ENCODE data around the gene NLK.
"Not testable (repeated sequence)": the region's sequence is repeated elsewhere in the genome, so short reads cannot be mapped to it uniquely, and the experiment has no call there.

Gene NLK

DNA sequence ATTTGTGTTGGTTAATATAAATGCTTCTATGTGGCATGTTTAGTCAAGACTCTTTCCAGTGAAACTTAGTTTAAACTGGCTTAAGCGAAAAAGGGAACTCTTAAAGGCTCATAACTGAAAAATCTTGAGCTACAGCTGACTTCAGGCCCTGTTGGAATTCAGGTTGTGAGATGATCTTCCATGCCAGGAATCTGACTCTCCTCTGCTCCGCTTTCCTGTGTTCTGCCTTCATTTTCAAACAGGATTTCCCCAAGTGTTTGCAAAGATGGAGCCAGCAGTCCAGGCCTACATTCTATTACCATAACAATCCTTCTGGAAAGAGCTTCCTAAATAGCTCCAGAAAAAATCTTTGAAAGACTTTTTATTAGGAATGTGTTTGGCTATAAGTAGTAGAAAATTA is 134.9 kb downstream of the NLK start:
- H3K27me3 ChIP-seq (replicated peaks; ENCODE audit: control insufficient read depth, insufficient read depth, low read length) = no peaks in the 10 kb centered on the region
- peaks cover 21% of the 10 kb centered on the region for H3K36me3 ChIP-seq (ENCODE audit: control insufficient read depth, insufficient read depth, low read length, severe bottlenecking)
- H3K4me3 ChIP-seq (ENCODE audit: low read length) = no peak overlapping the region
- no peaks in the 10 kb centered on the region for H3K9me3 ChIP-seq (ENCODE audit: control insufficient read depth, low read length)
- peaks cover 7% of the 10 kb centered on the region for H3K4me1 ChIP-seq (ENCODE audit: control insufficient read depth, insufficient read depth, low read length)
- no peak for DNase-seq (ENCODE audit: low read depth)
- no peak overlapping the region for H3K9ac ChIP-seq (ENCODE audit: low read length)

DNA sequence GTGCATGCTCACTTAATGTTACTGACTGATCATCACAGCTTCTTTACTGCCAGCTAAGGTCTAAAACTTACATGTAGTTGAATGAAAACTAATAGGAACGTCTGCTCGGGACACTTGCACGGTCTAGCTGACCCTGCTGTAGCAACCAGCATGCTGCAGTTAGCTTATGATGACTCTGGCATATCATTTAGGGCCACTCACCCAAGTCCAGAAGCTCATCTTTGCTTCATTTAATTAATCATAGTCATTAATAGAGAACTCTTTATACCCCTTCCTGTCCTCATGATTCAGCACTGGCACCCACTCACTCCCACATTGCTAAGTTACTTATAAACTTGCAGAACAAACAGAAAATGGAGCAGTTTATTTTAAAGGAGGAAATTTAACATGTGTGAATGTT is 136.3 kb downstream of the NLK start:
- Histone ChIP-seq H3K4me1 (ENCODE audit: control insufficient read depth, insufficient read depth, low read length) (peaks cover 7% of the 10 kb centered on the region), H3K36me3 (ENCODE audit: control insufficient read depth, insufficient read depth, low read length, severe bottlenecking) (peaks cover 14% of the 10 kb centered on the region), H3K4me3 (ENCODE audit: low read length) (no peak overlapping the region), H3K9ac (ENCODE audit: low read length) (no peak overlapping the region), H3K27me3 (replicated peaks; ENCODE audit: control insufficient read depth, insufficient read depth, low read length) (no peaks in the 10 kb centered on the region), H3K9me3 (ENCODE audit: control insufficient read depth, low read length) (no peaks in the 10 kb centered on the region)
- no peak for DNase-seq (ENCODE audit: low read depth)

- peak; percentile 58 for DNase-seq (ENCODE audit: low read depth)
- Histone ChIP-seq H3K9me3 (ENCODE audit: control insufficient read depth, low read length) (no peaks in the 10 kb centered on the region), H3K36me3 (ENCODE audit: control insufficient read depth, insufficient read depth, low read length, severe bottlenecking) (peaks cover 9% of the 10 kb centered on the region), H3K4me3 (ENCODE audit: low read length) (no peak overlapping the region), H3K27me3 (replicated peaks; ENCODE audit: control insufficient read depth, insufficient read depth, low read length) (no peaks in the 10 kb centered on the region), H3K4me1 (ENCODE audit: control insufficient read depth, insufficient read depth, low read length) (peaks cover 7% of the 10 kb centered on the region), H3K9ac (ENCODE audit: low read length) (no peak overlapping the region)
Measured at GRCh38 chr17:28180449-28180848, 138.0 kb downstream of the NLK start.

DNA sequence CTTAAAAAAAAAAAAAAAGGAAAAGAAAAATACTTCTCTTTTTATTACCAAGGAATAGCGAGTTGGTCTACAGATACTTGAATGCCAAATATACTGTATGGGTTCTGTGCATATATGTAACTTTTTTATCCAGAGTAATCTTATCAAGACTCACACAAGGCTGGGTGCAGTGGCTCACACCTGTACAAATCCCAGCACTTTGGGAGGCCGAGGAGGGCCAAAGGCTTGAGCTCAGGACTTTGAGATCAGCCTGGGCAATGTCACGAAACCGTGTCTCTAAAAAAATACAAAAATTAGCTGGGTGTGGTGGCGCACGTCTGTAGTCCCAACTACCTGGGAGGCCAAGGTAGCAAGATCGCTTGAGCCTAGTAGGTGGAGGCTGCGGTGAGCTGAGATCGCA is 139.1 kb downstream of the NLK start:
- H3K4me3 ChIP-seq (ENCODE audit: low read length) = no peak overlapping the region
- peaks cover 7% of the 10 kb centered on the region for H3K4me1 ChIP-seq (ENCODE audit: control insufficient read depth, insufficient read depth, low read length)
- no peak for DNase-seq (ENCODE audit: low read depth)

DNA sequence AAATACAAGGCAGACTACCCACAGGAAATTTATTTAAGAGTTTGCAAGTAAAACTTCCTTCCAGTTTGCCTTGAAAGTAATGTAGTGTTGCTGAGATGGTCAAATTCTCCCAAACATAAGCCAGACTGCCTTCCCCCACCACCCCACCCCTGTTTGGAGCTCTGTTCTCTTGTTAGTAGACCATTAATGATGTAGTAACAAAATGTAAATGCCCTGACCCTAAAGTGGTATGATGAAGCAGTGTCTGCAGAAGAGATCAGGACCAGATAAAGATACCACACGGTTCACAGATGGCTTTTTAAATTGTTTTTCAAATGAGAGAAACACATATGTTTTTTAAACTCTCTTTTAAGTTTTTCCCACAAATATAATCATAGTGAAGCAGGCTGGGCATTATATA is 140.1 kb downstream of the NLK start:
- no peak overlapping the region for H3K4me3 ChIP-seq (ENCODE audit: low read length)
- peaks cover 22% of the 10 kb centered on the region for H3K36me3 ChIP-seq (ENCODE audit: control insufficient read depth, insufficient read depth, low read length, severe bottlenecking)
- no peaks in the 10 kb centered on the region for H3K9me3 ChIP-seq (ENCODE audit: control insufficient read depth, low read length)
- peaks cover 7% of the 10 kb centered on the region for H3K4me1 ChIP-seq (ENCODE audit: control insufficient read depth, insufficient read depth, low read length)
- no peaks in the 10 kb centered on the region for H3K27me3 ChIP-seq (replicated peaks; ENCODE audit: control insufficient read depth, insufficient read depth, low read length)
- no peak overlapping the region for H3K9ac ChIP-seq (ENCODE audit: low read length)
- no peak for DNase-seq (ENCODE audit: low read depth)

More for the DNA sequence above, 139.1 kb downstream of the NLK start:
- no peaks in the 10 kb centered on the region for H3K27me3 ChIP-seq (replicated peaks; ENCODE audit: control insufficient read depth, insufficient read depth, low read length)
- H3K9me3 ChIP-seq (ENCODE audit: control insufficient read depth, low read length) = no peaks in the 10 kb centered on the region
- no peak overlapping the region for H3K9ac ChIP-seq (ENCODE audit: low read length)
- peaks cover 20% of the 10 kb centered on the region for H3K36me3 ChIP-seq (ENCODE audit: control insufficient read depth, insufficient read depth, low read length, severe bottlenecking)

- H3K4me3 ChIP-seq (ENCODE audit: low read length) = no peak overlapping the region
- H3K4me1 ChIP-seq (ENCODE audit: control insufficient read depth, insufficient read depth, low read length) = peaks cover 16% of the 10 kb centered on the region
- H3K9me3 ChIP-seq (ENCODE audit: control insufficient read depth, low read length) = no peaks in the 10 kb centered on the region
- no peaks in the 10 kb centered on the region for H3K27me3 ChIP-seq (replicated peaks; ENCODE audit: control insufficient read depth, insufficient read depth, low read length)
- H3K9ac ChIP-seq (ENCODE audit: low read length) = no peak overlapping the region
- DNase-seq (ENCODE audit: low read depth) = no peak
- H3K36me3 ChIP-seq (ENCODE audit: control insufficient read depth, insufficient read depth, low read length, severe bottlenecking) = peaks cover 28% of the 10 kb centered on the region
Measured at GRCh38 chr17:28185658-28186057, 143.2 kb downstream of the NLK start.

GRCh38 chr17:28186472-28186871 is 144.0 kb downstream of the NLK start:
- not testable (repeated sequence) for H3K4me3 ChIP-seq (ENCODE audit: low read length); H3K27me3 ChIP-seq (replicated peaks; ENCODE audit: control insufficient read depth, insufficient read depth, low read length); H3K9ac ChIP-seq (ENCODE audit: low read length); H3K9me3 ChIP-seq (ENCODE audit: control insufficient read depth, low read length); DNase-seq (ENCODE audit: low read depth)
- Histone ChIP-seq H3K4me1 (ENCODE audit: control insufficient read depth, insufficient read depth, low read length) (peaks cover 16% of the 10 kb centered on the region), H3K36me3 (ENCODE audit: control insufficient read depth, insufficient read depth, low read length, severe bottlenecking) (peaks cover 34% of the 10 kb centered on the region)

DNA sequence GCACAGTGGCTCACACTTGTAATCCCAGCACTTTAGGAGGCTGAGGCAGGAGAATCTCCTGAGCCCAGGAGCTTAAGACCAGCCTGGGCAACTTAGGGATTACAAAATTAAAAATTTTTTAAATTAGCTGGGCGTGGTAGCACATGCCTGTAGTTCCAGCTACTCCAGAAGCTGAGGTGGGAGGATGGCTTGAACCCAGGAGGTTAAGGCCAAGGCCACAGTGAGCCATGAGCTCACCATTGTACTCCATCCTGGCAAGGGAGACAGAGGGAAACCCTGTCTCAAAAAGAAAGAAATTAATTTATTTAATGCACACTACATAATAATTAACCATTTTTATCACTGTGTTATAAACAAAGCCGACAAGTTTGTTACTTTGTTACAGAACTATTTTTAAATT is 145.5 kb downstream of the NLK start:
- no peak overlapping the region for H3K9ac ChIP-seq (ENCODE audit: low read length)
- H3K4me1 ChIP-seq (ENCODE audit: control insufficient read depth, insufficient read depth, low read length) = peaks cover 16% of the 10 kb centered on the region
- no peaks in the 10 kb centered on the region for H3K27me3 ChIP-seq (replicated peaks; ENCODE audit: control insufficient read depth, insufficient read depth, low read length)
- peaks cover 47% of the 10 kb centered on the region for H3K36me3 ChIP-seq (ENCODE audit: control insufficient read depth, insufficient read depth, low read length, severe bottlenecking)
- DNase-seq (ENCODE audit: low read depth) = no peak
- no peaks in the 10 kb centered on the region for H3K9me3 ChIP-seq (ENCODE audit: control insufficient read depth, low read length)
- H3K4me3 ChIP-seq (ENCODE audit: low read length) = no peak overlapping the region

DNA sequence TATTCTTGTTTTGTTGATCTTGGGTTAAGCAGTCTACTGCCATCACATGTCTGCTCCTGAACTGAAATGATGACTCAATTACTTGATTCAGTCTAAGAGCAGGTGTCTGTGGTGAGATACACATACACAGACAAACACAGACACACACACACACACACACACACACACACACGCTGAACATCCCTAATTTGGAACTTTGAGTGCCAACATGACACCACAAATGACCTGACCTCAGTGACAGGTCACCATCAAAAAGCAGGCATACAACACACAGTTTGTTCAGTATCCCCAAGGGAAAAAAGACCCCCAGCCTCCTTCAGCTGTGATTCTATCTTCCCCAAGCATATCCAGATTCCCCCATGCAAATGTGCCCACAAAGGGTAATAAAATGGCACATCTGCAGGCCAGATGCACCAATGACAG is 146.4 kb downstream of the NLK start:
- Histone ChIP-seq H3K9me3 (ENCODE audit: control insufficient read depth, low read length) (no peaks in the 10 kb centered on the region), H3K36me3 (ENCODE audit: control insufficient read depth, insufficient read depth, low read length, severe bottlenecking) (peaks cover 48% of the 10 kb centered on the region), H3K9ac (ENCODE audit: low read length) (no peak overlapping the region), H3K4me1 (ENCODE audit: control insufficient read depth, insufficient read depth, low read length) (peaks cover 16% of the 10 kb centered on the region), H3K4me3 (ENCODE audit: low read length) (no peak overlapping the region), H3K27me3 (replicated peaks; ENCODE audit: control insufficient read depth, insufficient read depth, low read length) (no peaks in the 10 kb centered on the region)
- no peak for DNase-seq (ENCODE audit: low read depth)

GRCh38 chr17:28189667-28190066 is 147.2 kb downstream of the NLK start:
- Histone ChIP-seq H3K4me3 (ENCODE audit: low read length) (no peak overlapping the region), H3K9me3 (ENCODE audit: control insufficient read depth, low read length) (no peaks in the 10 kb centered on the region), H3K4me1 (ENCODE audit: control insufficient read depth, insufficient read depth, low read length) (peaks cover 16% of the 10 kb centered on the region), H3K9ac (ENCODE audit: low read length) (peak overlapping the region; percentile 11), H3K36me3 (ENCODE audit: control insufficient read depth, insufficient read depth, low read length, severe bottlenecking) (peaks cover 52% of the 10 kb centered on the region), H3K27me3 (replicated peaks; ENCODE audit: control insufficient read depth, insufficient read depth, low read length) (no peaks in the 10 kb centered on the region)
- DNase-seq (ENCODE audit: low read depth) = no peak

DNA sequence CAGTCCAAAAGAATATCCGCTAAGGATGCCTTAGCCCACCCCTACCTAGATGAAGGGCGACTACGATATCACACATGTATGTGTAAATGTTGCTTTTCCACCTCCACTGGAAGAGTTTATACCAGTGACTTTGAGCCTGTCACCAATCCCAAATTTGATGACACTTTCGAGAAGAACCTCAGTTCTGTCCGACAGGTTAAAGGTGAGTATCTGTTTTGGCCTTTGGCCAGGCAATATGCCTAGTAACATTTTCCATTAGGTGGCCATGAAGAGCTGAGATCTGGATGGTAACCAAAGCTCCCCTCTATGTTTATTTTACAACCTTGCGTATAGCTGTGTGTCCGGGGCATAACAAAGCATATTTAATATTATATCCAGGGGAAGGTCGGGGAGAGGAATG is 148.5 kb downstream of the NLK start:
- H3K9me3 ChIP-seq (ENCODE audit: control insufficient read depth, low read length) = no peaks in the 10 kb centered on the region
- no peak overlapping the region for H3K4me3 ChIP-seq (ENCODE audit: low read length)
- no peak overlapping the region for H3K9ac ChIP-seq (ENCODE audit: low read length)
- H3K27me3 ChIP-seq (replicated peaks; ENCODE audit: control insufficient read depth, insufficient read depth, low read length) = no peaks in the 10 kb centered on the region
- no peak for DNase-seq (ENCODE audit: low read depth)
- H3K4me1 ChIP-seq (ENCODE audit: control insufficient read depth, insufficient read depth, low read length) = peaks cover 16% of the 10 kb centered on the region
- peaks cover 45% of the 10 kb centered on the region for H3K36me3 ChIP-seq (ENCODE audit: control insufficient read depth, insufficient read depth, low read length, severe bottlenecking)

DNA sequence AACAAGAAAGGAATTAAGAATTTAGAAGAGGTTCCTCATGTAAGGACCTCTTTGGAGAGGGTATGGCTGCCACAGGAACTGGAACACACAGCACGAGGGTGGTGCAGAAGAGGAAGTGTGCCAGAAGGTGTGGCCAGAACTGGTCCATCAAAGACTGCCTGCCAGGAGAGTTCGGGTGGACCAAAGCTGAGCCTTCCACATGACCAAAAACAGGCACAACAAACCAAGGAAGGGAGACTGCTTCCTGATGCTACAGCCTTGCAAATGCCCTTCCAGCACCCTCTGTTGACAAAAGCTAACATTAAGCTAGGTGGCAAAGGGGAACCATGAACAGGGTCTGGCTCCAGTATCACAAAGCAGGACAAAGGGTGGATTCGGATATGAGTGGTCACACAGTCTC is 150.8 kb downstream of the NLK start:
- Histone ChIP-seq H3K4me1 (ENCODE audit: control insufficient read depth, insufficient read depth, low read length) (peaks cover 16% of the 10 kb centered on the region), H3K4me3 (ENCODE audit: low read length) (no peak overlapping the region), H3K36me3 (ENCODE audit: control insufficient read depth, insufficient read depth, low read length, severe bottlenecking) (peaks cover 43% of the 10 kb centered on the region), H3K9me3 (ENCODE audit: control insufficient read depth, low read length) (no peaks in the 10 kb centered on the region), H3K9ac (ENCODE audit: low read length) (no peak overlapping the region), H3K27me3 (replicated peaks; ENCODE audit: control insufficient read depth, insufficient read depth, low read length) (no peaks in the 10 kb centered on the region)
- DNase-seq (ENCODE audit: low read depth) = no peak
